ENCODE data around the gene PLVAP. TPM values are rescaled to one million over a fixed set of nuclear protein-coding genes. Genes with fewer than 3 reads are reported as not detected.
A peak's percentile ranks its signal among the peaks of the same experiment; 100 is the strongest.

The PLVAP gene
- total and polyA plus RNA-seq, 9 of the 15 experiments (the other 6 are each of a cell fraction or from before 2014, with no cell fraction given) = 0.09 to 0.84 (median 0.51) TPM; not detected in 4

DNA sequence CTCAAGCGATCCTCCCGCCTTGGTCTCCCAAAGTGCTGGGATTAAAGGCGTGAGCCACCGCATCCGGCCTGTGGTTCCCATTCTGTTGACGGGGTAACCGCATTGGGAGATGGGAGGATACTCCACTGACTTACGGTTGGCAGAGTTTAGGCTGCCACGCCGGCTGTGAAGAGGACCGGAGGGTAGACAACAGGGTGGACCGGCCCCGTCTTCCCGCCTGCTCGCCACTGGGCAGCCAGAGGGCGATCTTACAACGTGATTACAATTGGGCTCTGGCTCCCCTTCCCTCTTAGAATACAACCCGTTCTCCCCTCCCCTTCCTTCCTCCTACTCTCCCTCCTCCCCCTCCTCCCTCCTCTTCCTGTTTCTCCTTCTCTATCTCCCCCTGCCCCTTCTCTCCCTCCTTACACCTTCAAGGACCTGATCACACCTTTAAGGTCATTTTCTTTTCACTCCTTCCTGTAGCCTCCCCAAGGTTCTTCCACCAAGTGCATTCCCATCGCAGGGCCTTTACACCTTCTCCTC, 17.8 kb upstream of the PLVAP start (continued):
- TF ChIP-seq ZNF740 (CRISPR knock-in tag; IDR thresholded peaks at IDR 0.05) = peak; percentile 69
- no peak for TF ChIP-seq ZNF740 (tag; IDR thresholded peaks at IDR 0.05)
- no peak for TF ChIP-seq SIX5 (IDR thresholded peaks at IDR 0.05; ENCODE audit: borderline replicate concordance in 1 of 2, insufficient read depth in 1 of 2, low read depth in 1 of 2, low read length in 2 of 2)
- TF ChIP-seq ZNF449 (CRISPR knock-in tag; IDR thresholded peaks at IDR 0.05) = no peak
- TF ChIP-seq, protein P1, sequence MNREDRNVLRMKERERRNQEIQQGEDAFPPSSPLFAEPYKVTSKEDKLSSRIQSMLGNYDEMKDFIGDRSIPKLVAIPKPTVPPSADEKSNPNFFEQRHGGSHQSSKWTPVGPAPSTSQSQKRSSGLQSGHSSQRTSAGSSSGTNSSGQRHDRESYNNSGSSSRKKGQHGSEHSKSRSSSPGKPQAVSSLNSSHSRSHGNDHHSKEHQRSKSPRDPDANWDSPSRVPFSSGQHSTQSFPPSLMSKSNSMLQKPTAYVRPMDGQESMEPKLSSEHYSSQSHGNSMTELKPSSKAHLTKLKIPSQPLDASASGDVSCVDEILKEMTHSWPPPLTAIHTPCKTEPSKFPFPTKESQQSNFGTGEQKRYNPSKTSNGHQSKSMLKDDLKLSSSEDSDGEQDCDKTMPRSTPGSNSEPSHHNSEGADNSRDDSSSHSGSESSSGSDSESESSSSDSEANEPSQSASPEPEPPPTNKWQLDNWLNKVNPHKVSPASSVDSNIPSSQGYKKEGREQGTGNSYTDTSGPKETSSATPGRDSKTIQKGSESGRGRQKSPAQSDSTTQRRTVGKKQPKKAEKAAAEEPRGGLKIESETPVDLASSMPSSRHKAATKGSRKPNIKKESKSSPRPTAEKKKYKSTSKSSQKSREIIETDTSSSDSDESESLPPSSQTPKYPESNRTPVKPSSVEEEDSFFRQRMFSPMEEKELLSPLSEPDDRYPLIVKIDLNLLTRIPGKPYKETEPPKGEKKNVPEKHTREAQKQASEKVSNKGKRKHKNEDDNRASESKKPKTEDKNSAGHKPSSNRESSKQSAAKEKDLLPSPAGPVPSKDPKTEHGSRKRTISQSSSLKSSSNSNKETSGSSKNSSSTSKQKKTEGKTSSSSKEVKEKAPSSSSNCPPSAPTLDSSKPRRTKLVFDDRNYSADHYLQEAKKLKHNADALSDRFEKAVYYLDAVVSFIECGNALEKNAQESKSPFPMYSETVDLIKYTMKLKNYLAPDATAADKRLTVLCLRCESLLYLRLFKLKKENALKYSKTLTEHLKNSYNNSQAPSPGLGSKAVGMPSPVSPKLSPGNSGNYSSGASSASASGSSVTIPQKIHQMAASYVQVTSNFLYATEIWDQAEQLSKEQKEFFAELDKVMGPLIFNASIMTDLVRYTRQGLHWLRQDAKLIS (CRISPR knock-in tag; IDR thresholded peaks at IDR 0.05) = no peak
- no peak for TF ChIP-seq NFE2L1 (tag; IDR thresholded peaks at IDR 0.05; ENCODE audit: borderline replicate concordance, low read depth)
- peak; percentile 47; the same call in 1 of the 2 replicates for TF ChIP-seq POLR2A (conservative IDR thresholded peaks at IDR 0.05)
- TF ChIP-seq, protein P2, sequence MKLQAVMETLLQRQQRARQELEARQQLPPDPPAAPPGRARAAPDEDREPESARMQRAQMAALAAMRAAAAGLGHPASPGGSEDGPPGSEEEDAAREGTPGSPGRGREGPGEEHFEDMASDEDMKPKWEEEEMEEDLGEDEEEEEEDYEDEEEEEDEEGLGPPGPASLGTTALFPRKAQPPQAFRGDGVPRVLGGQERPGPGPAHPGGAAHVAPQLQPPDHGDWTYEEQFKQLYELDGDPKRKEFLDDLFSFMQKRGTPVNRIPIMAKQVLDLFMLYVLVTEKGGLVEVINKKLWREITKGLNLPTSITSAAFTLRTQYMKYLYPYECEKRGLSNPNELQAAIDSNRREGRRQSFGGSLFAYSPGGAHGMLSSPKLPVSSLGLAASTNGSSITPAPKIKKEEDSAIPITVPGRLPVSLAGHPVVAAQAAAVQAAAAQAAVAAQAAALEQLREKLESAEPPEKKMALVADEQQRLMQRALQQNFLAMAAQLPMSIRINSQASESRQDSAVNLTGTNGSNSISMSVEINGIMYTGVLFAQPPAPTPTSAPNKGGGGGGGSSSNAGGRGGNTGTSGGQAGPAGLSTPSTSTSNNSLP (IDR thresholded peaks at IDR 0.05; ENCODE audit: borderline replicate concordance, low read depth, low read length) = no peak
- TF ChIP-seq MEIS2 (IDR thresholded peaks at IDR 0.05; ENCODE audit: partially characterized antibody) = no peak
- no peak for TF ChIP-seq EZH2 (IDR thresholded peaks at IDR 0.05; ENCODE audit: borderline replicate concordance, low read depth, low read length)
- TF ChIP-seq CAMTA2 (CRISPR knock-in tag; conservative IDR thresholded peaks at IDR 0.05) = no peak
- no peak for TF ChIP-seq ZNF175 (CRISPR knock-in tag; IDR thresholded peaks at IDR 0.05; ENCODE audit: low read depth)
- no peak for TF ChIP-seq ZNF77 (CRISPR knock-in tag; IDR thresholded peaks at IDR 0.05)
- TF ChIP-seq ZNF780A (CRISPR knock-in tag; IDR thresholded peaks at IDR 0.05) = no peak
- TF ChIP-seq, protein P3, sequence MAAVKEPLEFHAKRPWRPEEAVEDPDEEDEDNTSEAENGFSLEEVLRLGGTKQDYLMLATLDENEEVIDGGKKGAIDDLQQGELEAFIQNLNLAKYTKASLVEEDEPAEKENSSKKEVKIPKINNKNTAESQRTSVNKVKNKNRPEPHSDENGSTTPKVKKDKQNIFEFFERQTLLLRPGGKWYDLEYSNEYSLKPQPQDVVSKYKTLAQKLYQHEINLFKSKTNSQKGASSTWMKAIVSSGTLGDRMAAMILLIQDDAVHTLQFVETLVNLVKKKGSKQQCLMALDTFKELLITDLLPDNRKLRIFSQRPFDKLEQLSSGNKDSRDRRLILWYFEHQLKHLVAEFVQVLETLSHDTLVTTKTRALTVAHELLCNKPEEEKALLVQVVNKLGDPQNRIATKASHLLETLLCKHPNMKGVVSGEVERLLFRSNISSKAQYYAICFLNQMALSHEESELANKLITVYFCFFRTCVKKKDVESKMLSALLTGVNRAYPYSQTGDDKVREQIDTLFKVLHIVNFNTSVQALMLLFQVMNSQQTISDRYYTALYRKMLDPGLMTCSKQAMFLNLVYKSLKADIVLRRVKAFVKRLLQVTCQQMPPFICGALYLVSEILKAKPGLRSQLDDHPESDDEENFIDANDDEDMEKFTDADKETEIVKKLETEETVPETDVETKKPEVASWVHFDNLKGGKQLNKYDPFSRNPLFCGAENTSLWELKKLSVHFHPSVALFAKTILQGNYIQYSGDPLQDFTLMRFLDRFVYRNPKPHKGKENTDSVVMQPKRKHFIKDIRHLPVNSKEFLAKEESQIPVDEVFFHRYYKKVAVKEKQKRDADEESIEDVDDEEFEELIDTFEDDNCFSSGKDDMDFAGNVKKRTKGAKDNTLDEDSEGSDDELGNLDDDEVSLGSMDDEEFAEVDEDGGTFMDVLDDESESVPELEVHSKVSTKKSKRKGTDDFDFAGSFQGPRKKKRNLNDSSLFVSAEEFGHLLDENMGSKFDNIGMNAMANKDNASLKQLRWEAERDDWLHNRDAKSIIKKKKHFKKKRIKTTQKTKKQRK (IDR thresholded peaks at IDR 0.05; ENCODE audit: borderline replicate concordance, low read depth, low read length) = no peak
- no peak for TF ChIP-seq SRSF3 (IDR thresholded peaks at IDR 0.05; ENCODE audit: insufficient read depth, low read length)

Data from K562 (cell line).